PFSK-1 (cell line): ENCODE data around the gene GPR32.

Experiments
- FOXP2 ChIP-seq: optimal IDR thresholded peaks from 2 replicates; pipeline ENCODE3; 2011; ENCODE audit warnings: borderline replicate concordance, control low read depth, inconsistent platforms; ENCODE audit not compliant: insufficient read depth; ENCODE audit errors: extremely low read length, extremely low read depth
- POLR2AphosphoS5 ChIP-seq: IDR thresholded peaks from 2 replicates; pipeline ENCODE4 v1.6.1; 2012; ENCODE audit warnings: low read depth, mild to moderate bottlenecking, control low read depth, low read length, moderate library complexity
- SIN3A ChIP-seq: IDR thresholded peaks from 2 replicates; pipeline ENCODE4 v1.6.1; 2012; ENCODE audit warnings: mild to moderate bottlenecking, low read length, moderate library complexity, borderline replicate concordance; ENCODE audit not compliant: insufficient read depth
- TAF1 ChIP-seq: IDR thresholded peaks from 2 replicates; pipeline ENCODE4 v1.6.1; 2012; ENCODE audit warnings: low read length, control low read depth, borderline replicate concordance; ENCODE audit not compliant: insufficient read depth
- TF ChIP-seq, protein P1 (sequence below), 2 experiments: IDR thresholded peaks; 2 replicates each; pipeline versions ENCODE4 v1.6.1 to v1.8.0; 2011 to 2012; ENCODE audit warnings: low read depth in 2 of 2, low read length in 2 of 2, control low read depth in 1 of 2, inconsistent platforms in 1 of 2, mild to moderate bottlenecking in 1 of 2, moderate library complexity in 1 of 2; ENCODE audit not compliant: insufficient read depth in 1 of 2

The GPR32 gene

DNA sequence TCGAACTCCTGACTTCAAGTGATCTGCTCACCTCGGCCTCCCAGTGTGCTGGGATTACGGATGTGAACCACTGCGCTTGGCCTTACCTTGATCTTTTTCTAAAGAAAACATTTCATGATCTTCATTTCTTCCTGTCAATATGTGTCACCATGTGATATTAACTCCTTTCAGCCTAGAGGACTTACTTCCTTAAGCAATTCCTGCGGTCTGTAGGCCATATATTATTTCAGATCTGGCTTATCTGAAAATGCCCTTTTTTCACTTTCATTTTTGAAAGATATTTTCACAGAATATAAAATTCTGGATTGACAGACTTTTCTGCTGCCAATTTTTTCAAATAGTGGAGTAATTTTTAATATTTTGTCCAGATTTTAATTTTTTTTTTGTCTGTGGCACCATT lies 2.0 kb upstream of the GPR32 start:
- no peak for TF ChIP-seq POLR2AphosphoS5
- TF ChIP-seq SIN3A, result no peak
- TF ChIP-seq, protein P1, sequence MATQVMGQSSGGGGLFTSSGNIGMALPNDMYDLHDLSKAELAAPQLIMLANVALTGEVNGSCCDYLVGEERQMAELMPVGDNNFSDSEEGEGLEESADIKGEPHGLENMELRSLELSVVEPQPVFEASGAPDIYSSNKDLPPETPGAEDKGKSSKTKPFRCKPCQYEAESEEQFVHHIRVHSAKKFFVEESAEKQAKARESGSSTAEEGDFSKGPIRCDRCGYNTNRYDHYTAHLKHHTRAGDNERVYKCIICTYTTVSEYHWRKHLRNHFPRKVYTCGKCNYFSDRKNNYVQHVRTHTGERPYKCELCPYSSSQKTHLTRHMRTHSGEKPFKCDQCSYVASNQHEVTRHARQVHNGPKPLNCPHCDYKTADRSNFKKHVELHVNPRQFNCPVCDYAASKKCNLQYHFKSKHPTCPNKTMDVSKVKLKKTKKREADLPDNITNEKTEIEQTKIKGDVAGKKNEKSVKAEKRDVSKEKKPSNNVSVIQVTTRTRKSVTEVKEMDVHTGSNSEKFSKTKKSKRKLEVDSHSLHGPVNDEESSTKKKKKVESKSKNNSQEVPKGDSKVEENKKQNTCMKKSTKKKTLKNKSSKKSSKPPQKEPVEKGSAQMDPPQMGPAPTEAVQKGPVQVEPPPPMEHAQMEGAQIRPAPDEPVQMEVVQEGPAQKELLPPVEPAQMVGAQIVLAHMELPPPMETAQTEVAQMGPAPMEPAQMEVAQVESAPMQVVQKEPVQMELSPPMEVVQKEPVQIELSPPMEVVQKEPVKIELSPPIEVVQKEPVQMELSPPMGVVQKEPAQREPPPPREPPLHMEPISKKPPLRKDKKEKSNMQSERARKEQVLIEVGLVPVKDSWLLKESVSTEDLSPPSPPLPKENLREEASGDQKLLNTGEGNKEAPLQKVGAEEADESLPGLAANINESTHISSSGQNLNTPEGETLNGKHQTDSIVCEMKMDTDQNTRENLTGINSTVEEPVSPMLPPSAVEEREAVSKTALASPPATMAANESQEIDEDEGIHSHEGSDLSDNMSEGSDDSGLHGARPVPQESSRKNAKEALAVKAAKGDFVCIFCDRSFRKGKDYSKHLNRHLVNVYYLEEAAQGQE (IDR thresholded peaks at IDR 0.05; ENCODE audit: insufficient read depth in 1 of 2, low read depth in 2 of 2, low read length in 2 of 2), result no peak
- no peak for TF ChIP-seq FOXP2
- no peak for TF ChIP-seq TAF1

DNA sequence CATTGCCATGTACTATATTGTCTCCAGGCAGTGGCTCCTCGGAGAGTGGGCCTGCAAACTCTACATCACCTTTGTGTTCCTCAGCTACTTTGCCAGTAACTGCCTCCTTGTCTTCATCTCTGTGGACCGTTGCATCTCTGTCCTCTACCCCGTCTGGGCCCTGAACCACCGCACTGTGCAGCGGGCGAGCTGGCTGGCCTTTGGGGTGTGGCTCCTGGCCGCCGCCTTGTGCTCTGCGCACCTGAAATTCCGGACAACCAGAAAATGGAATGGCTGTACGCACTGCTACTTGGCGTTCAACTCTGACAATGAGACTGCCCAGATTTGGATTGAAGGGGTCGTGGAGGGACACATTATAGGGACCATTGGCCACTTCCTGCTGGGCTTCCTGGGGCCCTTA lies 624 bp downstream of the GPR32 start:
- no peak for TF ChIP-seq POLR2AphosphoS5
- TF ChIP-seq, protein P1 (IDR thresholded peaks at IDR 0.05; ENCODE audit: insufficient read depth in 1 of 2, low read depth in 2 of 2, low read length in 2 of 2), result no peak
- no peak for TF ChIP-seq TAF1
- no peak for TF ChIP-seq FOXP2

DNA sequence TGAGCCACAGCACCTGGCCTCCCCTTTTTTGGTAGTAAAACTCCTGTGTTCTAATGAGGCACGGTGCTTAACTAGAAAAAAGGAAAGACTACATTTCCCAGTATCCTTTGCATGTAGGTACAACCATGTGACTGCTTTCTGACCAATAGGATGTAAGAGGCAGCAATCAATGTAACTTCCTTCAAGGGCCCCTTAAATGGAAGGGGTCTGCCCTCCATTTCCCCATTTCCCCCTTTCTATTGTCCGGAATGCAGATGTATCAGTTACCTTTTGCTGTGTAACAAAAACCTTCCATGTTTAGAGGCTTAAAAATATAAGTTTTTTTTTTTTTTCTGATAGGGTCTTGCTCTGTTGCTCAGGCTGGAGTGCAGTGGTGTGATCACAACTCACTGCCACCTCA lies 2.2 kb downstream of the GPR32 start:
- TF ChIP-seq TAF1 (no peak), SIN3A (no peak), POLR2AphosphoS5 (no peak), FOXP2 (no peak)
- TF ChIP-seq, protein P1 (IDR thresholded peaks at IDR 0.05; ENCODE audit: insufficient read depth in 1 of 2, low read depth in 2 of 2, low read length in 2 of 2), result no peak

DNA sequence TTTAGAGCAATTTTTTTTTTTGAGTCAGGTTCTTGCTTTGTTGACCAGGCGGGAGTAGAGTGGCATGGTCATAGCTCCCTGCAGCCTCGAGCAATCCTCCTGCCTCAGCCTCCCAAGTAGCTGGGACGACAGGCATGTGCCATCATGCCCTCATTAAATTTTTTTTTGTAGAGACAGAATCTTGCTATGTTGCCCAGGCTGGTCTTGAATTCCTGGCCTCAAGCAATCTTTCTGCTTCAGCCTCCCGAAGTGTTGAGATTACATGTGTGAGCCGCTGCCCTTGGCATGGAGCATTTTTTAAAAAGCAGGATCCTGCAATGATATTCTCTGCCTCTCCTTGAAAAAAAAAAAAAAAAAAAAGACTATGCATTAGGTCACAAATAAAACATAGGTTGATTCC lies 5.9 kb downstream of the GPR32 start:
- TF ChIP-seq, protein P1 (IDR thresholded peaks at IDR 0.05; ENCODE audit: insufficient read depth in 1 of 2, low read depth in 2 of 2, low read length in 2 of 2), result no peak

DNA sequence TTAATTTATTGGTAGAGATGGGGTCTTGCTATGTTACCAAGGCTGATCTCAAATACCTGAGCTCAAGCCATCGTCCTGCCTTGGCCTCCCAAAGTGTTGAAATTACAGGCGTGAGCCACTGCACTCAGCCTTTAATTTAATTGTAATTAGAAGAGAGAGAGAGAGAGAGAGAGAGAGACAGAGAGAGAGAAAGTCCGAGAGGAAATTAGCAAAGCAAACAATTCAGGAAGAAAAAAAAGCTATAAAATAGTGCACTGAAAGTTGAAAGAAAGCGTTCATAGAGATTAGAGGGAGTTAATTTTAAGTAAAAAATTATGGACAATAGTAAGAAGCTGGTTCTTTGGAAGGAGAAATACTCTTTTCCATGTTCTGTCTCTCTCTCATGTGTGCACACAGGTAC lies 7.0 kb downstream of the GPR32 start:
- TF ChIP-seq SIN3A, result no peak
- TF ChIP-seq, protein P1 (IDR thresholded peaks at IDR 0.05; ENCODE audit: insufficient read depth in 1 of 2, low read depth in 2 of 2, low read length in 2 of 2), result no peak
- no peak for TF ChIP-seq TAF1
- TF ChIP-seq POLR2AphosphoS5, result no peak
- no peak for TF ChIP-seq FOXP2
